OCI-LY3 (cell line): ENCODE measurements around the gene STAU1.
A peak's percentile ranks its signal among the peaks of the same experiment; 100 is the strongest.

Source experiments
- H2AFZ ChIP-seq: fragments of 200-600, 300-600 bp; shearing (Covaris generic); 2 replicates; pipeline ENCODE4 v1.6.0; 2014; ENCODE audit warnings: antibody characterized with exemption, low read depth, low read length
- H3K27ac ChIP-seq: fragments of 200-600, 300-600 bp; sonication (generic); 2 replicates; pipeline ENCODE4 v1.5.1; 2014; ENCODE audit warnings: mild to moderate bottlenecking, low read length, moderate library complexity, mixed read lengths
- H3K27me3 ChIP-seq: fragments of 200-600, 300-600 bp; sonication (generic); 2 replicates; pipeline ENCODE4 v1.6.1; 2014; ENCODE audit warnings: low read depth, low read length, mixed read lengths
- H3K36me3 ChIP-seq: fragments of 200-600, 300-600 bp; sonication (generic); replicated peaks from 2 replicates; pipeline ENCODE3; 2014; ENCODE audit warnings: low read depth, low read length, mixed read lengths
- H3K4me1 ChIP-seq: fragments of 300-600, 200-600 bp; sonication (generic); 2 replicates; pipeline ENCODE4 v1.6.1; 2014; ENCODE audit warnings: low read length, mixed read lengths
- H3K4me2 ChIP-seq: fragments of 200-600, 300-600 bp; sonication (generic); 2 replicates; pipeline ENCODE4 v1.6.1; 2014; ENCODE audit warnings: low read length, mixed read lengths
- H3K4me3 ChIP-seq: fragments of 300-600, 200-600 bp; sonication (generic); 2 replicates; pipeline ENCODE4 v1.5.1; 2014; ENCODE audit warnings: antibody characterized with exemption, mild to moderate bottlenecking, low read length, moderate library complexity
- H3K79me2 ChIP-seq: fragments of 300-600, 200-600 bp; shearing (Covaris generic); 2 replicates; pipeline ENCODE4 v1.6.1; 2014; ENCODE audit warnings: mild to moderate bottlenecking, low read length, mixed read lengths
- H3K9ac ChIP-seq: fragments of 300-600, 200-600 bp; shearing (Covaris generic); 2 replicates; pipeline ENCODE4 v1.6.0; 2014; ENCODE audit warnings: mild to moderate bottlenecking, low read length, moderate library complexity
- H3K9me3 ChIP-seq: fragments of 200-600, 300-600 bp; shearing (Covaris generic); 2 replicates; pipeline ENCODE4 v1.6.1; 2014; ENCODE audit warnings: low read length, mixed read lengths; ENCODE audit not compliant: insufficient read depth
- H4K20me1 ChIP-seq: fragments of 200-600, 300-600 bp; sonication (generic); 2 replicates; pipeline ENCODE4 v1.6.1; 2016; ENCODE audit warnings: low read length, mixed read lengths; ENCODE audit not compliant: insufficient read depth
- EZH2phosphoT487 ChIP-seq: fragments of 200-600 bp; shearing (Covaris generic); IDR thresholded peaks from 2 replicates; pipeline ENCODE4 v1.6.1; 2018; ENCODE audit warnings: antibody characterized with exemption, mixed run types, low read depth
- TF ChIP-seq, protein P1 (sequence below): fragments of 200-600, 300-600 bp; sonication (generic); IDR thresholded peaks from 2 replicates; pipeline ENCODE4 v1.5.1; 2014; ENCODE audit warnings: antibody characterized with exemption, low read length, low read depth

STAU1 gene

DNA sequence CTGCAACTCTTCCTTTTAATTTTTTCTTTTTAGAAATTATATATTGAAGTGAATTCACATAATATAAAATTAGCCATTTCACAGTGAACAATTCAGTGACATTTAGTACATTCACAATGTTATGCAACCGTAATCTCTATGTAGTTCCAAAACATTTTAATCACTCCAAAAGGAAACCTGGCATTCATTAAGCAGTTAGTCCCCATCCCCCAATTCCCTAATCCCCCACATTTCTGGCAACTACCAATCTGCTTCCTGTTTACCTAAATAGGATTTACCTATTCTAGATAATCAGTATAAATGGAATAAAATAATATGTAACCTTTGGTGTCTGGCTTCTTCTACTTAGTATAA lies 22.6 kb upstream of the STAU1 start:
- no peak overlapping the region for H3K4me3 ChIP-seq
- H3K79me2 ChIP-seq: no peaks in the 10 kb centered on the region
- H3K4me2 ChIP-seq: no peak overlapping the region
- H3K9ac ChIP-seq: no peak overlapping the region
- H2AFZ ChIP-seq: no peak overlapping the region
- H3K36me3 ChIP-seq: no peaks in the 10 kb centered on the region
- no peak overlapping the region for H3K27ac ChIP-seq
- no peaks in the 10 kb centered on the region for H4K20me1 ChIP-seq
- no peaks in the 10 kb centered on the region for H3K4me1 ChIP-seq
- TF ChIP-seq, protein P1, sequence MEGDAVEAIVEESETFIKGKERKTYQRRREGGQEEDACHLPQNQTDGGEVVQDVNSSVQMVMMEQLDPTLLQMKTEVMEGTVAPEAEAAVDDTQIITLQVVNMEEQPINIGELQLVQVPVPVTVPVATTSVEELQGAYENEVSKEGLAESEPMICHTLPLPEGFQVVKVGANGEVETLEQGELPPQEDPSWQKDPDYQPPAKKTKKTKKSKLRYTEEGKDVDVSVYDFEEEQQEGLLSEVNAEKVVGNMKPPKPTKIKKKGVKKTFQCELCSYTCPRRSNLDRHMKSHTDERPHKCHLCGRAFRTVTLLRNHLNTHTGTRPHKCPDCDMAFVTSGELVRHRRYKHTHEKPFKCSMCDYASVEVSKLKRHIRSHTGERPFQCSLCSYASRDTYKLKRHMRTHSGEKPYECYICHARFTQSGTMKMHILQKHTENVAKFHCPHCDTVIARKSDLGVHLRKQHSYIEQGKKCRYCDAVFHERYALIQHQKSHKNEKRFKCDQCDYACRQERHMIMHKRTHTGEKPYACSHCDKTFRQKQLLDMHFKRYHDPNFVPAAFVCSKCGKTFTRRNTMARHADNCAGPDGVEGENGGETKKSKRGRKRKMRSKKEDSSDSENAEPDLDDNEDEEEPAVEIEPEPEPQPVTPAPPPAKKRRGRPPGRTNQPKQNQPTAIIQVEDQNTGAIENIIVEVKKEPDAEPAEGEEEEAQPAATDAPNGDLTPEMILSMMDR: no peak
- peaks cover 6% of the 10 kb centered on the region; the same call in 1 of the 2 replicates for H3K27me3 ChIP-seq
- peaks cover 11% of the 10 kb centered on the region for H3K9me3 ChIP-seq

- TF ChIP-seq, protein P1: no peak
- no peak for TF ChIP-seq EZH2phosphoT487
- H3K4me1 ChIP-seq: no peaks in the 10 kb centered on the region
- H3K4me2 ChIP-seq: no peak overlapping the region
- no peak overlapping the region for H3K9ac ChIP-seq
- no peak overlapping the region for H2AFZ ChIP-seq
- no peaks in the 10 kb centered on the region for H3K36me3 ChIP-seq
- no peaks in the 10 kb centered on the region for H4K20me1 ChIP-seq
- H3K9me3 ChIP-seq: peaks cover 11% of the 10 kb centered on the region
- no peak overlapping the region for H3K27ac ChIP-seq
- peaks cover 3% of the 10 kb centered on the region; the same call in 1 of the 2 replicates for H3K27me3 ChIP-seq
- H3K79me2 ChIP-seq: no peaks in the 10 kb centered on the region
- no peak overlapping the region for H3K4me3 ChIP-seq
These were observed 22.1 kb upstream of the STAU1 start for GRCh38 chr20:49210101-49210756.

GRCh38 chr20:49207076-49207475 lies 18.9 kb upstream of the STAU1 start:
- no peaks in the 10 kb centered on the region for H4K20me1 ChIP-seq
- no peaks in the 10 kb centered on the region for H3K36me3 ChIP-seq
- H3K4me2 ChIP-seq: no peak overlapping the region
- H3K79me2 ChIP-seq: no peaks in the 10 kb centered on the region
- H3K27me3 ChIP-seq: no peaks in the 10 kb centered on the region
- no peak overlapping the region for H3K27ac ChIP-seq
- no peak overlapping the region for H3K4me3 ChIP-seq
- H3K9me3 ChIP-seq: peaks cover 11% of the 10 kb centered on the region
- H3K9ac ChIP-seq: no peak overlapping the region
- peak overlapping the region; percentile 52; the same call in 1 of the 2 replicates for H2AFZ ChIP-seq
- TF ChIP-seq, protein P1: peak; percentile 53; the same call in 1 of the 2 replicates
- no peak for TF ChIP-seq EZH2phosphoT487
- no peaks in the 10 kb centered on the region for H3K4me1 ChIP-seq

GRCh38 chr20:49203746-49204145 lies 15.6 kb upstream of the STAU1 start:
- no peaks in the 10 kb centered on the region for H3K79me2 ChIP-seq
- H3K36me3 ChIP-seq: no peaks in the 10 kb centered on the region
- no peaks in the 10 kb centered on the region for H3K9me3 ChIP-seq
- no peak overlapping the region for H3K27ac ChIP-seq
- no peak overlapping the region for H3K4me3 ChIP-seq
- TF ChIP-seq, protein P1: no peak
- no peak for TF ChIP-seq EZH2phosphoT487
- H3K27me3 ChIP-seq: no peaks in the 10 kb centered on the region
- no peaks in the 10 kb centered on the region for H4K20me1 ChIP-seq
- no peak overlapping the region for H3K9ac ChIP-seq
- no peak overlapping the region for H2AFZ ChIP-seq
- no peak overlapping the region for H3K4me2 ChIP-seq
- H3K4me1 ChIP-seq: no peaks in the 10 kb centered on the region
